CD4-positive, alpha-beta T cell treated with Interleukin-17A for 1 hour (primary cell): ENCODE data around the gene PDIA5.

ENCODE experiments used
- DNase-seq: peaks from one replicate; pipeline ENCODE4 v3.0.0-alpha.2; 2020

PDIA5 gene

GRCh38 chr3:123066896-123067688, at the start of gene PDIA5:
Gene PDIA5 (plus strand): TSS chr3:123067025. CDS start chr3:123067165, 140 bp downstream.
- peak; percentile 51 for DNase-seq

GRCh38 chr3:123018683-123019082, 48.1 kb upstream of the PDIA5 start:
- DNase-seq: no peak

GRCh38 chr3:123019161-123019560, 47.7 kb upstream of the PDIA5 start:
- no peak for DNase-seq

- no peak for DNase-seq
These were observed 47.2 kb upstream of the PDIA5 start for GRCh38 chr3:123019591-123019990.

GRCh38 chr3:123020709-123021108, 46.1 kb upstream of the PDIA5 start:
- DNase-seq: no peak

GRCh38 chr3:123021388-123021787, 45.4 kb upstream of the PDIA5 start:
- no peak for DNase-seq

GRCh38 chr3:123021996-123022510, 44.8 kb upstream of the PDIA5 start:
- DNase-seq: no peak

GRCh38 chr3:123024056-123024455, 42.8 kb upstream of the PDIA5 start:
- no peak for DNase-seq

- DNase-seq: no peak
These were observed 40.9 kb upstream of the PDIA5 start for GRCh38 chr3:123025642-123026521.

- DNase-seq: no peak
These were observed 40.1 kb upstream of the PDIA5 start for GRCh38 chr3:123026565-123027291.

GRCh38 chr3:123027292-123028232, 39.3 kb upstream of the PDIA5 start, which contains the start of gene SEMA5B:
Gene SEMA5B (minus strand): TSS chr3:123027763. CDS start chr3:122961263, 66,500 bp downstream.
- peak; percentile 8 for DNase-seq

- peak; percentile 48 for DNase-seq
These were observed 38.5 kb upstream of the PDIA5 start for GRCh38 chr3:123028233-123028828.

GRCh38 chr3:123031051-123031450, 35.8 kb upstream of the PDIA5 start:
- no peak for DNase-seq

GRCh38 chr3:123032057-123032456, 34.8 kb upstream of the PDIA5 start:
- DNase-seq: no peak

GRCh38 chr3:123034120-123034519, 32.7 kb upstream of the PDIA5 start:
- DNase-seq: no peak

GRCh38 chr3:123034996-123035395, 31.8 kb upstream of the PDIA5 start:
- DNase-seq: no peak

- DNase-seq: no peak
These were observed 30.3 kb upstream of the PDIA5 start for GRCh38 chr3:123036352-123037014.

- DNase-seq: no peak
These were observed 29.8 kb upstream of the PDIA5 start for GRCh38 chr3:123037015-123037375.

- no peak for DNase-seq
These were observed 28.1 kb upstream of the PDIA5 start for GRCh38 chr3:123038751-123039150.

- DNase-seq: no peak
These were observed 27.6 kb upstream of the PDIA5 start for GRCh38 chr3:123039178-123039577.

- DNase-seq: no peak
These were observed 24.4 kb upstream of the PDIA5 start for GRCh38 chr3:123042413-123042812.
